ENCODE results near the gene KRTAP10-7.
"Not testable (repeated sequence)": the region's sequence is repeated elsewhere in the genome, so short reads cannot be mapped to it uniquely, and the experiment has no call there.

DNA sequence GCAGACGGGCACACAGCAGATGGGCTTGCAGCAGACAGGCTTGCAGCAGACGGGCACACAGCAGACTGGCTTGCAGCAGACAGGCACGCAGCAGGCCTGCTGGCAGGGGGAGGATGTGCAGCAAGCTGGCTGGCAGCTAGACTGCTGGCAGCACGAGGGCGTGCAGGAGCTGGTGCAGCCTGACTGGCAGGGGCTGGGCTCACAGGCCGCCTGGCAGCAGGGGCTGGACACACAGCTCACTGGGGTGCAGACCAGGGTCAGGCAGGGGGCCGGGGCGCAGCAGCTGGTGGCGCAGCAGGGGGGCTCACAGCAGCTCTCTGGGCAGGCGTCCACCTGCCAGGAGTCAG, 42.1 kb upstream of the KRTAP10-7 start:
- not testable (repeated sequence) for TF ChIP-seq CTCF (IDR thresholded peaks at IDR 0.05; ENCODE audit: insufficient read depth, low read depth, low read length); EZH2 (IDR thresholded peaks at IDR 0.05; ENCODE audit: insufficient read depth, low read length)

All from astrocyte (in vitro differentiated cells and primary cell).